HG03442 (cell line): ENCODE measurements around the gene THAP2.
"Not testable (repeated sequence)": the region's sequence is repeated elsewhere in the genome, so short reads cannot be mapped to it uniquely, and the experiment has no call there.

Source experiments
- ATAC-seq: cut with Tn5 transposase; IDR thresholded peaks from one replicate; pipeline ENCODE4 v1.9.1; 2021; ENCODE audit warnings: mild to moderate bottlenecking, moderate library complexity; ENCODE audit not compliant: unreplicated experiment

THAP2 gene

DNA sequence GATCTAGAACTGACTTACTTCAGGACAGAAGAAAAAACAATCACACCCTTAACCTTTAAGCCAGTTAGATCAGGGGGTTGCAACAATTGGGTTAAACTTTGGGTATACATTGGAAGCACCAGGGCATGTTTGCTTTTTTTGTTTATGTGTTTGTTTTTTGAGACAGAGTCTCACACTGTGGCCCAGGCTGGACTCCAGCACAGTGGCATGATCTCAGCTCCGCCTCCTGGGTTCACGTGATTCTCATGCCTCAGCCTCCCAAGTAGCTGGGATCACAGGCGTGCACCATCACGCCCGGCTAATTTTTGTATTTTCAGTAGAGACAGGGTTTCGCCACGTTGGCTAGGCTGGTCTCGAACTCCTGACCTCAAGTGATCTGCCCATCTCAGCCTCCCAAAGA, 38.1 kb downstream of the THAP2 start:
- not testable (repeated sequence) for ATAC-seq

DNA sequence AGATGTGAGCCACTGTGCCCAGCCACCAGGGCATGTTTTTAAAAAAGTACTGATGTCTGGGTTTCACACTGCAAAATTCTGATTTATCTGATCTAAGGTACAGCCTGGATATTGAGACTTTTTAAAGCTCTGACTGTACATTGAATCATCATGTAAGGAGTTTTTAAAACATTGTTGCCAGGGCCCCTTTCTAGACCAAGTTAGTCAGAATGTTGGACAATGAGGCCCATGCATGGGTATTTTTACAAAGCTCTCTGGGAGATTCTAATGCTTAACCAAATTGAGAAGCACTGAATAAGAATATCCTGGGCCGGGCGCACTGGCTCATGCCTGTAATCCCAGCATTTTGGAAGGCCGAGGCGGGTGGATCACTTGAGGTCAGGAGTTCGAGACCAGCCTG, 38.5 kb downstream of the THAP2 start:
- ATAC-seq, result no peak

DNA sequence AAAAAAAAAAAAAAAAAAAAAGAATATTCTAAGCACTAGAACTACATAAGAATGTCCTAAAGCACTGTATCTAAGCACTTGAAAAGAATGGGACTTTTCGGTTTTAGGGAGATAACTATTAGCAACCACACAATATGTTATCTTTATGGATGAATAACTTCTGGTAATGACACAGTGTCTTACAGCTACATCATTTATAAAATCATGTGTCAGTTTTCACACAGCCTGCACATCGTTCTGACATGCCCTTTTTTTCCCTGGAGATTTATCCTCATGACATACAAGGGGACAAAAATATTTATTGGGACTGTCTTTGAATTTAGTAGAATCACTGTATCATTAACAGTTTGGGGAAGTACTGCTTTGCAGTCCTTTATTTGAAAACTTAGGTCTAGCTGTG, 39.1 kb downstream of the THAP2 start:
- ATAC-seq, result no peak

DNA sequence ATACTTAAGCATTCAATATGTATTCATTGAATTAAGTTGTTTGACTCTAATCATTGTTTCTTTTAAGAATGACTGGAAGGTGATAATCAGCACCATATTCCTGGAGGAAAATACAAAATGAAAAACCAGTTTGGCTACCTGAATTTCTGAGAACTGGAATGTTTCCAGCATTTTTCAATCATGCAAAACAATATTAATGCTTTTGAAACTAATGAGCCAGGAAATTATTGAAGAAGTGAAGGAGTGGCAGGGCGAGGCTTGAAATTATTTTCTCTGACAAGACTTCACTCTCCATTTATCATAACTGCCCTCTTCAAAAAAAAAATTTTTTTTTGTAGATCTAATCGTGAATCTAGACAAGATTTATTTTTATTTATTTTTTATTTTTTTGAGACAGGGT, 40.8 kb downstream of the THAP2 start:
- no peak for ATAC-seq

DNA sequence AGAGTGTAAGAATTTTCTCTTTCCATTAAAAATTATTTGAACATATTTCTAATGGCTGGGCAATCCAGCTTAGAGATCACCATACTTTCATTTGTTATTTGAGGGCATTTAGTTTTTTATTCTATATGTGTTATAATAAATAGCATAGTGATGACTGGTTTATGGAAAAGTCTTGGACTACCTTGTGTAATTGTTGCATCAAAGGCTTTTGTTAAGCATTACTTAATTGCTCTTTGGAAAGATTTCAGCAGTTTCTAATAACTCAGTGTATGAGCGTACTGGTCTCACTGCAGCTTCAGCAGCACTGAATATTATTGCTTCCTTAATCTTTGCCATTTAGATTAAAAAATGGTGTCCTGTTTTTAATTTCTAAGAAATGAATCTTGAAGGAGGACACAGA, 44.6 kb downstream of the THAP2 start:
- no peak for ATAC-seq

GRCh38 chr12:71710276-71711125, 46.4 kb downstream of the THAP2 start:
- no peak for ATAC-seq

DNA sequence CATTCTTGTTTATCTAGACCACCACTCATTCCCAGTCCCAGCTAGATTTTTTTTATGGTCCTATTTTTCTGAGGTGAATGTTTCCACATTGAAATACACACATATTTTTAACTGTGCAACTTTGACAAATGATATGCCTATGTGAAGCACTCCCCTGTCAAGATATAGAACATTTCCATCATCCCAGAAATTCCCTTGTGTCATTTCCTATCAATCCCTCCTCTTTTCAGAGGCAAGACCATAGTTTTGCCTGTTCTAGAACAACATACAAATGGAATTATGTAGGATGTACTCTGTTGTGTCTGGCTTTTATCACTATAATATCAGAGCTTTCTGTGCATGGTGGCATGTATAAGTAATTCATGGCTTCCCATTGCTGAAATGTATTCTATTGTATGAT, 54.5 kb downstream of the THAP2 start:
- ATAC-seq, result no peak

GRCh38 chr12:71719647-71720370, 55.7 kb downstream of the THAP2 start:
- no peak for ATAC-seq

DNA sequence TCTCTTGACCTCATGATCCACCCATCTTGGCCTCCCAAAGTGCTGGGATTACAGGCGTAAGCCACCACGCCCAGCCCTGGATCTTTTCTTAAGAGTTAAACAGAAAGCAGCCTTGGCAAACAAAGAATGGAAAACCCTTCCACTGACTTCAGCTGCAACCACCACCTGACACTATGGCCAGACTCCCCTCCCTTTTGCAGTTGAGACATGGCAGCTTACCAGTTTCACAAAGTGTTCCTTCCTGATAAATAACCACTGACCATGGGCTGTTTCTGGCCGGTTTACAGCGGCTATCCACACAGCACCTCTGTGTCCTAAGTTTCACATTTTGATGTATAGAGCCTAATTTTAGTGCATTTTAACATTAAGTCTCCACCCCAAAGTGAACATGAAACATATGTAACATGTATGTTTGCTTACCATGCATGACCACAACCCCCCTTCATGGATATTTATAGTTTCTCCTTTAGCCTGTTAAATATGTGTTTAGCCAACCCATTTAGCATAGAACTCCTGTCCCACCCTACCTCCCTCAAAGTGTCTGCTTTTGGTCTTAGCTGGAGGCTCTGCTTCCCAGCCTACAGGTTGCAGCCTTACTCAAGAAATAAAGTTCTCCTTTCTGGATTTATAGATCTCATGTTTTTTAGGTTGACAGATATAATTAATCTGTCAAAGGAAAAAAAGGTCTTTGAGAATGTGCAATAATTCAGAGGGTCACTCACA, 57.8 kb downstream of the THAP2 start:
- no peak for ATAC-seq

GRCh38 chr12:71725011-71725410, 60.9 kb downstream of the THAP2 start:
- ATAC-seq, result no peak

DNA sequence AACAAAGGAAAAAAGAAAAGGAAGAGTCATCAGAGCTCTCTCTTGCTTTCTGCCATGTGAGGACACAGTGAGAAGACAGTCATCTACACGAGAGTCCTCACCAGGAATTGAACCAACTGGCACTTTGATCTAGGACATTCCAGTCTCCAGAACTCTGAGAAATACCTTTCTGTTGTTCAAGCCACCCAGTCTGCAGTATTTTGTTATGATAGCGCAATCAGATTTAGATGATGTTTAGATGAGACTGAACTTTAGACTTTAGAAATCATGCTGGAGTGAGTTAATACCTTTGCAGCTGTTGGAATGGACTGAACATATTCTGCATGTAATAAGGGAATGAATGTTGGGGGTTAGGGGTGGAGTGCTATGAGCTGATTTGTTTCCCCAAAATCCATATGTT, 62.4 kb downstream of the THAP2 start:
- no peak for ATAC-seq

- no peak for ATAC-seq
These were observed 63.9 kb downstream of the THAP2 start for GRCh38 chr12:71727958-71728357.
